ENCODE measurements around the gene COL6A2.

Gene COL6A2

GRCh38 chr21:46097336-46098293, at the start of gene COL6A2:
Gene COL6A2, plus strand, starts transcription at chr21:46098112.
- no peak for FAIRE-seq
- DNase-seq (ENCODE audit: extremely low spot score, insufficient read length, low read depth) = no peak

DNA sequence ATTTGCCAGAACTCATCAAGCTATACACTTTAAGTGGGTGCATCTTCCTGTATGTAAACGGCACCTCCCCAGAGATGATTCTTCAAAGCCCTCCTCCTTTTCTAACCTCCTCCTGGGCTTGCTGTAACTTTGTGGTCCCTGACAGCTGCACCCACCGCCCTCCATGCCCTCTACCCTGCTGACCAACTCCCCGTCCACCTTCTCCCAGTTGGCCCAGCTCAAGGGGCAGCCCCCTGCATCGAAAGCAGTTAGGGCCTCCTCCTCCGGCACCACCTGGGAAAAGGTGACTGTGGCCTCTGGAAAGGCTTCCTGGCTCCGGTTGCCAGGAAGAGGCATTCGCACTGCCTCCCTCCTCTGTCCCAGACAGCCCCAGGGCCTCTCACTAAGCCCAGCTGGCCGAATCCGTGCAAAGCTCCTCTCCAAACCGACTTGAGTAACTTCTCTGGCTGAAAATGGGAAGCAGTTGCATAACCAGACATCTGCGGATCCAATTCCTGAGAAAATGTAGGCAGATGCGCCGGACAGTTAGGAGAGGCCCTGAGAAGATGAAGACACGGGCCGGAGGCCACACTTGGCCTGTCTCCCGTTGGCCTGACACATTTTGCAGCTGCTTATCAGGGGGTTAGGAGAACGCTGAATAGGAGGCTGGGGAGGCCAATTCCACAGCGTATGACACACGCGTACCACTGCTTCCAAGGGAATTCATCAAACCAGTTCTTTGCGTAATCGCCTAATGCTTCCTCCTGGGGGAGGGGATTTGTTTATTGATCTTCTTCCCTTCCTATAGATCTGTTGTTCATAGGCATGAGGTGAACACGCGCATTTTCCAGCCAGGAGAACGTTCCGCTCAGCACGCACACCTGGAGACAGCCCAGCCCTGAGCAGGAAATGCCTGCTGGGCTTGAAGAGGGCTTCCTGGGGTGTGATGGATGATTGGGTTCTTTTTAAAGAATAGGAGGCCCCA, 48.7 kb upstream of the COL6A2 start:
- FAIRE-seq (no peak), DNase-seq (ENCODE audit: extremely low spot score, insufficient read length, low read depth) (no peak)

DNA sequence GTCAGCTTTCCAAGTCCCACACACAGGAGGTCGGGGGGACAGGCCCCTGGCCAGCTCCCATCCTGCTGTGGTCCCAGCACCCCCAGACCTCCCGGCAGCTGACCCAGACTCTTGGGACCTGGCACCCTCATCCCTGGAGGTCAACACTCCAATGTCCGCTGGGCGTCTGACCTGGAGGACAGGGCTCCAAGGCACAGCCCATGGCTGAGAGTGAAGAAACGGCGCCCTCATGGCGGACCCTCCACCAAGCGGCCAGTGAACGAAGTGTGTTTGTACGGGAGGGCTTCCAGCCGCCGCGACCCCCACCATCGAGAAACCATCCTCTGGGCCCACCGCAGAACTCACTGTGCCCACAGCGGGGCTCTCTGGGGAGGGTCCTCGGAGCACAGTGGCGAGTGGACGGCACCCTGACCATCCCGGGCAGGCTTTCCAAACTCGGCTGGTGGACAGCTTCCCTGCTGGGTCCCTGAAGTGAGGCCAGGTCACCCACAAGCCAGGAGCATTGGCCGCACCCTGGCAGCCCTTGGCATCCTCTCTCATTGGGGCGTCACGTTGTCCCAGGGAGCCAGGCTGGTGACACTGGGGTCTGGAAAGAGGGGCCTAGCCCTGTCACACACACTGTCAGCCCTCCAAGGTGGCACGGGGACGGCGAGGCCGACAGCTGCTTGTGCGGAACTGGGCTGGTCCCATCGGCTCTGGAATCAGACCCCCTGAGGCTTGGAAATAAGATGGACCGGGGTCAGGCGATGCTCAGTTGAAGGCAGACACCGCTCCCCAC, 47.8 kb upstream of the COL6A2 start:
- DNase-seq (ENCODE audit: extremely low spot score, insufficient read length, low read depth) (no peak), FAIRE-seq (no peak)

DNA sequence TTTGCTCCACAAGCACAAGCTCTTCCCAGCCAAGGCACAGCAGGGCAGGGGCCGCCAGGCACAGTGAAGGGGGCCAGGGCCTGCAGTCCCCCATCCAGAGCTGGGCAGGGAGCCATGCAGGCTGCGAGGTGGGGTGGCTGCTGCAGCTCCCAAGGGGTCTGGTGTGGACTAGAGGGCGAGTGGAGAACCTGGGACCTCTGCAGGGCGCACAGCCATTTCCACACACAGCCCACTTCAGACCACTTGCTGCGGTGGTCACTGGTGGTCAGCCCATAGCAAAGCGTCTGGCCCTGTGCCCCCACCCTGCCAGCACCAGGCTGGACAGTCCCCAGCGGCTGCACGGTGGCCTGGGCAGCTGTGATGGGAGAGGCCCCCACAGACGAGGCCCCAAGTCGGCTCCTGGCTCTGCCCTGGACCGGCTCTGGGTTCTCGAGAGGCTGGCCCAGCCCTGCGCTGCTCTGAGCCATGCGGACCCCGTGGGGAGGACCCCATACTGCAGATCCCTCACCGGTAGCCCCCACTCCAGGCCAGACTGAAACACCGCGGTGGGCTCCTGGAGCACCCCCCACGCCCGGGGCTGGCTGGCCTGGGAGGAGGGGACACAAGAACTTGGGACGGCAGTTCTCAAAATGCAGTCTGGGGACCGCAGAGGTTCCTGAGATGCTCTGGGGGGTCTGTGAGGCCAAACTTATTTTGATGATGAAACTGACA, 47.1 kb upstream of the COL6A2 start:
- no peak for DNase-seq (ENCODE audit: extremely low spot score, insufficient read length, low read depth)
- no peak for FAIRE-seq

- no peak for DNase-seq (ENCODE audit: extremely low spot score, insufficient read length, low read depth)
- no peak for FAIRE-seq
Measured at GRCh38 chr21:46051379-46051770, 46.5 kb upstream of the COL6A2 start.

DNA sequence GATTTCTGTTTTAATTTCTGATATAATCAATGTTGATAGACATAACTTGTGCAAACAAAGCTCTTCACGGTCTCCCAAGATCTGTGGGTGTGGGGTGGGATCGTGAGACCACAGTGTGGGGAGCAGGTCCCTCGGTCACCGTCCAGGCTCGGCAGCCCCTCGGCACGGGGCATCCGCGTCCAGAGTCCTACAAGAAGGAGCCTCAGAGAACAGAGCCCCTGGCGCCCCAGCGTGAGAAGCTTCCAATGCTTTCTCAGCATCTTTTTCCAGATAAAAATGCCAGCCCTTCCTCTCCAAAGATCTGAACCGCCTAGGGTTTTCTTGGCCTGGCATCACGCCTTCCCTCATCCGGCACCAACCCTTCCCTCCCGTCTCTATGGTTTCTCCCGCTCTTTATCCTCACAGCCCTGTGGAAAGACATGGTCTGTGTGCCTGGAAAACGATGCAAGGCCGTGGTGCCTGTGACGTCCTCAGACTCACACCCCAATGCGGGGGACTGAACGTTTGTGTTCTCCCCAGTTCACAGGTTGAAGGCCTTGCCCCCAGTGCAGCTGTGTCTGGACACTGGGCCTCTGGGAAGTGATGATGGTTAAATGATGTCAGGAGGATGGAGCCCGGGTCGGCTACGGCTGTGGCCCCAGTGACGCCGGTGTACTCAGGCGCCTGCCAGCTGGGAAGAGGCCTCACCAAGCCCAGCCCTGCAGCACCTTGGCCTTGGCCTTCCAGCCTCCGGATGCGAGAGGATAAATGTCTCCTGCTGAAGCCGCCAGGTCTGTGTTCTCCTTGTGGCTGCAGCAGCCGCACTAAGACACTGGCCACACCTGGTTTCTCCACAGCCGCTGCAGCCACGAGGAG, 45.9 kb upstream of the COL6A2 start:
- DNase-seq (ENCODE audit: extremely low spot score, insufficient read length, low read depth) = no peak
- no peak for FAIRE-seq

DNA sequence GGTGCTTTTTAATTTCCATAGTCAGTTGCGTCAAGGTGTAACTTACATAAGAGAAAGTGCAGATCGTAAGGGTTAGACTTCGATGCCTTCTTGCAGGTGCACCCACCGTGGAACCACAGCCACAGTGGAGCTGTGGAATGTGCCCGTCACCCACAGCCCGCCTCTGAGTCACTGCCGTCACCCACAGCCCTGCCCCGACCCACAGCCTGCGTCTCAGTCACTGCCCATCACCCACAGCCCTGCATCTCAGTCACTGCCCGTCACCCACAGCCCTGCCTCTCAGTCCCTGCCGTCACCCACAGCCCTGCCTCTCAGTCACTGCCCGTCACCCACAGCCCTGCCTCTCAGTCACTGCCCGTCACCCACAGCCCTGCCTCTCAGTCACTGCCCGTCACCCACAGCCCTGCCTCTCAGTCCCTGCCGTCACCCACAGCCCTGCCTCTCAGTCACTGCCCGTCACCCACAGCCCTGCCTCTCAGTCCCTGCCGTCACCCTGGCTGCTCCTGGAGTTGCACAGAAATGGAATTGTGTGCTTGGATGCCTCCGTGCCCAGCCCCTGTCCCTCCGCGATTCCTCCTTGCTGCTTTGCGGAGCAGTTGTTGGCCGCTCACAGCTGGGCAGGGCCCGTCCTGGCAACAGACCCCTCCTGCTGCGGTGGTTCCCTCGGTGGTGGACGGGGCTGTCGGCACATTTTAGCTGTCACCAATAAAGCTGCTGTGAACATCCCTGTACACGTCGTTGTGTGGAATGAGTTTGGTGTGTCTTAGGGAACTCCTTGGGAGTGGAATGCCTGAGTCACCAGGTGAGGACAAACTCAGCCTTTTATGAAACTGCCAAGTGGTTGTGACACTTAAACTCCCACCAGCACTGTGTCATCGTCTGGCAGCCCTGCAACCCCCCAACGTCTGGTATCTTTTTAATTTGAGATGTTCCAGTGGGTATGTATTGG, 44.9 kb upstream of the COL6A2 start:
- DNase-seq (ENCODE audit: extremely low spot score, insufficient read length, low read depth) (no peak), FAIRE-seq (no peak)

DNA sequence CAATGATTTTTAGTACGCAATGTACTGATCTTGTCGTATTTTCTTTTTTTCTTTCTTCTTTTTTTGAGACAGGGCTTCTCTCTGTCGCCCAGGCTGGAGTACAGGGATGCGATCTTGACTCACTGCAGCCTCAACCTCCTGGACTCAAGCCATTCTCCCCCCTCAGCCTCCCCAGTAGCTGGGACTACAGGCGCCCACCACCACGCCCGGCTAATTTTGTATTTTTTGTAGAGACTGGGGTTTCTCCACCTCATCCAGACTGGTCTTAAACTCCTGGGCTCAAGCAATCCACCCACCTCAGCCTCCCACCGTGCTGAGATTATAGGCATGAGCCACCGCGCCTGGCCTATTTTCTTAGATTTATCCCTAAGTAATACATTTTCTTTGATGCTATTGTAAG, 43.9 kb upstream of the COL6A2 start:
- FAIRE-seq = no peak

GRCh38 chr21:46054451-46054881, 43.4 kb upstream of the COL6A2 start:
- FAIRE-seq (no peak), DNase-seq (ENCODE audit: extremely low spot score, insufficient read length, low read depth) (no peak)

More for the DNA sequence above, 43.9 kb upstream of the COL6A2 start:
- no peak for DNase-seq (ENCODE audit: extremely low spot score, insufficient read length, low read depth)

- no peak for FAIRE-seq
- DNase-seq (ENCODE audit: extremely low spot score, insufficient read length, low read depth) = no peak
Measured at GRCh38 chr21:46055863-46056281, 42.0 kb upstream of the COL6A2 start.

- DNase-seq (ENCODE audit: extremely low spot score, insufficient read length, low read depth) = no peak
- no peak for FAIRE-seq
Measured at GRCh38 chr21:46056450-46056903, 41.4 kb upstream of the COL6A2 start.

DNA sequence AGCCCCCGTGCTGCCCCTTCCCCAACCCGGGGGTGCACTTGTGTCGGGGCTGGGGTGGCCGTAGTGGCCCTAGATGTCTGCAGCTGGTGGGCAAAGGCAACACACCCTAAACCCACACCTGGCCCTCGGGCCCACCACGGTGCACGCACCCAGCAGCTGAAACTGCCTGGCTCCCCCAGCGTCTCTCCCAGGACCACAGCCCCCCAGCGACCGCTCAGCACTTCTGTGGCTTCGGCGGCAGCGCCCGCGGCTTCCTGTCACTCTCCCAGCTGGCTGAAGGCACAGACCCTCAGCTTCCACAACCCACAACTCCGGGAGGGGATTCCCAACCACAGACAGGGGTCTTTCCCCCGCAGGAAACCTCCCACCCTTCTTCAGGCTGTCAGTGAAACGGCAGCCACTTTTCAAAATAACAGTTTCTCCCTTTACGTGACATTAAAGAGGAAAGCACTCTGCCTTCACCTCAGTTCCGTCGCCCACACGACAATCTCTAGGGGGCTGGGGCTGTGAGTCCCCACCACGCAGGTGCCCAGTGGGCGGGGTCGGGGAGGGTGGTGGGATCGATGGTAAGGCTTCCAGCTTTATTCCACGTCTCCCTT, 40.7 kb upstream of the COL6A2 start:
- no peak for FAIRE-seq
- DNase-seq (ENCODE audit: extremely low spot score, insufficient read length, low read depth) = no peak

- FAIRE-seq = no peak
- DNase-seq (ENCODE audit: extremely low spot score, insufficient read length, low read depth) = no peak
Measured at GRCh38 chr21:46057710-46058241, 40.1 kb upstream of the COL6A2 start.

- no peak for FAIRE-seq
Measured at GRCh38 chr21:46058431-46059145, 39.3 kb upstream of the COL6A2 start.

GRCh38 chr21:46059195-46059594, 38.7 kb upstream of the COL6A2 start:
- FAIRE-seq (no peak), DNase-seq (ENCODE audit: extremely low spot score, insufficient read length, low read depth) (no peak)

More at GRCh38 chr21:46058431-46059145, 39.3 kb upstream of the COL6A2 start:
- DNase-seq (ENCODE audit: extremely low spot score, insufficient read length, low read depth) = no peak

Data from GM18507 (cell line).